Neural cell (in vitro differentiated cells): ENCODE data around the gene PLIN3. TPM values are rescaled to one million over a fixed set of nuclear protein-coding genes. Genes with fewer than 3 reads are reported as not detected.

Source experiments
- H2AFZ ChIP-seq: fragments of 200-600, 300-800 bp; sonication (generic), shearing (Covaris generic); 2 replicates; pipeline ENCODE4 v1.6.0; 2014; ENCODE audit warnings: low read depth, mild to moderate bottlenecking, antibody characterized with exemption, low read length, moderate library complexity
- H3F3A ChIP-seq: fragments of 200-600 bp; shearing (Covaris generic); 2 replicates; pipeline ENCODE4 v1.6.1; 2016; ENCODE audit warnings: mild to moderate bottlenecking, moderate library complexity, mixed read lengths, antibody characterized with exemption, low read length; ENCODE audit not compliant: insufficient read depth, poor library complexity, severe bottlenecking
- H3K27ac ChIP-seq: fragments of 200-600, 300-800 bp; sonication (generic), shearing (Covaris generic); 2 replicates; pipeline ENCODE4 v1.5.1; 2014; ENCODE audit warnings: mild to moderate bottlenecking, low read length, moderate library complexity
- H3K27me3 ChIP-seq: fragments of 300-800, 200-600 bp; sonication (generic), shearing (Covaris generic); 2 replicates; pipeline ENCODE4 v1.6.0; 2014; ENCODE audit warnings: mild to moderate bottlenecking, low read depth, low read length, moderate library complexity; ENCODE audit not compliant: insufficient read depth
- H3K36me3 ChIP-seq: fragments of 300-800, 200-600 bp; sonication (generic), shearing (Covaris generic); 2 replicates; pipeline ENCODE4 v1.5.1; 2014; ENCODE audit warnings: mild to moderate bottlenecking, antibody characterized with exemption, low read length, moderate library complexity; ENCODE audit not compliant: insufficient read depth
- H3K4me2 ChIP-seq: fragments of 300-800, 200-600 bp; sonication (generic), shearing (Covaris generic); 2 replicates; pipeline ENCODE4 v1.6.0; 2014; ENCODE audit warnings: mild to moderate bottlenecking, low read length
- H3K4me3 ChIP-seq: fragments of 300-800, 200-600 bp; sonication (generic), shearing (Covaris generic); 2 replicates; pipeline ENCODE4 v1.5.1; 2014; ENCODE audit warnings: mild to moderate bottlenecking, low read length, moderate library complexity
- H3K79me2 ChIP-seq: fragments of 200-600 bp; shearing (Covaris generic); replicated peaks from 2 replicates; pipeline ENCODE4 v1.6.0; 2014; ENCODE audit warnings: mild to moderate bottlenecking, low read length, moderate library complexity; ENCODE audit not compliant: insufficient read depth
- H3K9ac ChIP-seq: fragments of 300-800, 200-600 bp; sonication (generic), shearing (Covaris generic); 2 replicates; pipeline ENCODE4 v1.6.1; 2016; ENCODE audit warnings: mild to moderate bottlenecking, low read length, mixed read lengths
- H3K9me2 ChIP-seq: fragments of 200-600 bp; shearing (Covaris generic); 2 replicates; pipeline ENCODE4 v1.6.1; 2016; ENCODE audit warnings: mild to moderate bottlenecking, low read length, mixed read lengths; ENCODE audit not compliant: insufficient read depth
- H3K9me3 ChIP-seq: fragments of 200-600, 300-800 bp; sonication (generic), shearing (Covaris generic); 2 replicates; pipeline ENCODE4 v1.6.1; 2016; ENCODE audit warnings: mild to moderate bottlenecking, mixed run types, low read length, moderate library complexity, mixed read lengths
- H4K20me1 ChIP-seq: fragments of 200-600 bp; shearing (Covaris generic); 2 replicates; pipeline ENCODE4 v1.6.1; 2016; ENCODE audit warnings: mild to moderate bottlenecking, mixed run types; ENCODE audit not compliant: insufficient read depth
- EP300 ChIP-seq: fragments of 450-650 bp; conservative IDR thresholded peaks from 2 replicates; pipeline ENCODE4 v1.6.1; 2014; ENCODE audit warnings: antibody characterized with exemption, mild to moderate bottlenecking, moderate library complexity; ENCODE audit not compliant: poor library complexity, severe bottlenecking
- EZH2 ChIP-seq: fragments of 200-600, 300-800 bp; shearing (Covaris generic), sonication (generic); IDR thresholded peaks from 2 replicates; pipeline ENCODE4 v1.6.1; 2014; ENCODE audit warnings: antibody characterized with exemption, low read length, borderline replicate concordance, mild to moderate bottlenecking; ENCODE audit not compliant: insufficient read depth, poor library complexity, severe bottlenecking
- MXI1 ChIP-seq: fragments of 450-650 bp; conservative IDR thresholded peaks from 2 replicates; pipeline ENCODE4 v1.6.1; 2014; ENCODE audit warnings: antibody characterized with exemption, mild to moderate bottlenecking; ENCODE audit not compliant: poor library complexity, severe bottlenecking
- POLR2AphosphoS5 ChIP-seq: IDR thresholded peaks from 2 replicates; pipeline ENCODE4 v1.6.1; 2012
- RAD21 ChIP-seq: fragments of 450-650 bp; conservative IDR thresholded peaks from 2 replicates; pipeline ENCODE4 v1.6.1; 2014; ENCODE audit warnings: antibody characterized with exemption, mild to moderate bottlenecking, moderate library complexity
- SMC3 ChIP-seq: fragments of 450-650 bp; conservative IDR thresholded peaks from 2 replicates; pipeline ENCODE4 v1.6.1; 2014; ENCODE audit warnings: antibody characterized with exemption, mild to moderate bottlenecking, moderate library complexity; ENCODE audit not compliant: poor library complexity
- TAF1 ChIP-seq: IDR thresholded peaks from 2 replicates; pipeline ENCODE4 v1.6.1; 2012; ENCODE audit warnings: low read depth
- polyA minus RNA-seq: library from RNA; depleted of rRNA, polyadenylated mRNA; stranded (reverse); fragments of >200 nt; gene quantifications from 2 replicates; pipeline ENCODE4 v1.2.3, GENCODE V29; 2014
- polyA plus RNA-seq: library from polyadenylated mRNA; depleted of rRNA; stranded (reverse); fragments of >200 nt; gene quantifications from 2 replicates; pipeline ENCODE4 v1.2.3, GENCODE V29; 2014
- TF ChIP-seq, protein P1 (sequence below): IDR thresholded peaks from 2 replicates; pipeline ENCODE4 v1.6.1; 2012; ENCODE audit warnings: borderline replicate concordance
- TF ChIP-seq, protein P2 (sequence below): fragments of 450-650 bp; IDR thresholded peaks from 2 replicates; pipeline ENCODE4 v1.5.1; 2014; ENCODE audit warnings: antibody characterized with exemption, mild to moderate bottlenecking, moderate library complexity; ENCODE audit not compliant: poor library complexity, severe bottlenecking

PLIN3 gene, protein sequence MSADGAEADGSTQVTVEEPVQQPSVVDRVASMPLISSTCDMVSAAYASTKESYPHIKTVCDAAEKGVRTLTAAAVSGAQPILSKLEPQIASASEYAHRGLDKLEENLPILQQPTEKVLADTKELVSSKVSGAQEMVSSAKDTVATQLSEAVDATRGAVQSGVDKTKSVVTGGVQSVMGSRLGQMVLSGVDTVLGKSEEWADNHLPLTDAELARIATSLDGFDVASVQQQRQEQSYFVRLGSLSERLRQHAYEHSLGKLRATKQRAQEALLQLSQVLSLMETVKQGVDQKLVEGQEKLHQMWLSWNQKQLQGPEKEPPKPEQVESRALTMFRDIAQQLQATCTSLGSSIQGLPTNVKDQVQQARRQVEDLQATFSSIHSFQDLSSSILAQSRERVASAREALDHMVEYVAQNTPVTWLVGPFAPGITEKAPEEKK
- 0.71 and 1.7 TPM in 2 replicates for polyA plus RNA-seq
- 1.2 and 1.5 TPM in 2 replicates for polyA minus RNA-seq

DNA sequence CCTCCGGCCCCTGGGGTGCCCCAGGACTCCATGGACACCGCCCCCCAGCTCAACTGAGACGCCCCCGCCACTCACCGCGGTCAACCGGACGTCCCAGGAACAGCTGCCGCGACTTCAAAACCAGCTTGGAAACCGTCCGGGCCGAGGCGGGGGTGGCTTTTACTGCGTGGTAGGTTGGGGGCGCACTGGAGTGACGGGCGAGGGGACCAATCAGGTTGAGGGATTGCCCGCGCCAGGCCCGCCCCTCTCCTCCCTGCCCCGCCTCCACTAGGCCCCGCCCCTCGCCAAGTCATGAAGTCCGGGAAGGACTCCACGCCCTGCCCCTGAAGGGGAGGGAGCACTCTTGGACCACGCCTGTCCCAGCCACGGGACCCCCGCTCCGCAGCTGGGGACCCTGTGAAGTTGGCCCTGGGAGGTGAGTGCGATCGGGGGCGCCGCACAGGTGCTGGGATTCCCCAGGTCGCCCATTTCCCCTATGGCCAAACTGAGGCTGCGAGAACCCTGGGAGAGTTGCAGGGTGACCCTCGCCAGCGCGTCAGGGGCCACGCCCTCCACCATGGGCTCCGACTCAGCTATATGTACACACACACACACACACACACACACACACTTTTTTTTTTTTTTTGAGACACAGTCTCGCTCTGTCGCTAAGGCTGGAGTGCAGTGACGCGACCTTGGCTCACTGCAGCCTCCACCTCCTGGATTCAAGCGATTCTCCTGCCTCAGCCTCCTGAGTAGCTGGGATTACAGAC lies at the start of gene PLIN3:
Gene PLIN3, minus strand, starts transcription at position 134 of the 752 bp plus-strand sequence. CDS start 6,273 bp downstream, outside the sequence.
- Histone ChIP-seq H3F3A (no peaks in the 10 kb centered on the region), H3K4me3 (peak within 1 kb of the TSS; percentile 66), H4K20me1 (no peaks in the 10 kb centered on the region), H3K4me2 (peak within 1 kb of the TSS; percentile 4), H2AFZ (no peak within 1 kb of the TSS), H3K9me2 (no peaks in the 10 kb centered on the region), H3K36me3 (no peaks in the 10 kb centered on the region), H3K9ac (peak within 1 kb of the TSS; percentile 39), H3K27ac (no peak within 1 kb of the TSS), H3K9me3 (no peaks in the 10 kb centered on the region), H3K27me3 (no peaks in the 10 kb centered on the region), H3K79me2 (no peaks in the 10 kb centered on the region)
- TF ChIP-seq EP300 (no peak), EZH2 (no peak)
- TF ChIP-seq, protein P1, sequence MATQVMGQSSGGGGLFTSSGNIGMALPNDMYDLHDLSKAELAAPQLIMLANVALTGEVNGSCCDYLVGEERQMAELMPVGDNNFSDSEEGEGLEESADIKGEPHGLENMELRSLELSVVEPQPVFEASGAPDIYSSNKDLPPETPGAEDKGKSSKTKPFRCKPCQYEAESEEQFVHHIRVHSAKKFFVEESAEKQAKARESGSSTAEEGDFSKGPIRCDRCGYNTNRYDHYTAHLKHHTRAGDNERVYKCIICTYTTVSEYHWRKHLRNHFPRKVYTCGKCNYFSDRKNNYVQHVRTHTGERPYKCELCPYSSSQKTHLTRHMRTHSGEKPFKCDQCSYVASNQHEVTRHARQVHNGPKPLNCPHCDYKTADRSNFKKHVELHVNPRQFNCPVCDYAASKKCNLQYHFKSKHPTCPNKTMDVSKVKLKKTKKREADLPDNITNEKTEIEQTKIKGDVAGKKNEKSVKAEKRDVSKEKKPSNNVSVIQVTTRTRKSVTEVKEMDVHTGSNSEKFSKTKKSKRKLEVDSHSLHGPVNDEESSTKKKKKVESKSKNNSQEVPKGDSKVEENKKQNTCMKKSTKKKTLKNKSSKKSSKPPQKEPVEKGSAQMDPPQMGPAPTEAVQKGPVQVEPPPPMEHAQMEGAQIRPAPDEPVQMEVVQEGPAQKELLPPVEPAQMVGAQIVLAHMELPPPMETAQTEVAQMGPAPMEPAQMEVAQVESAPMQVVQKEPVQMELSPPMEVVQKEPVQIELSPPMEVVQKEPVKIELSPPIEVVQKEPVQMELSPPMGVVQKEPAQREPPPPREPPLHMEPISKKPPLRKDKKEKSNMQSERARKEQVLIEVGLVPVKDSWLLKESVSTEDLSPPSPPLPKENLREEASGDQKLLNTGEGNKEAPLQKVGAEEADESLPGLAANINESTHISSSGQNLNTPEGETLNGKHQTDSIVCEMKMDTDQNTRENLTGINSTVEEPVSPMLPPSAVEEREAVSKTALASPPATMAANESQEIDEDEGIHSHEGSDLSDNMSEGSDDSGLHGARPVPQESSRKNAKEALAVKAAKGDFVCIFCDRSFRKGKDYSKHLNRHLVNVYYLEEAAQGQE, result no peak

DNA sequence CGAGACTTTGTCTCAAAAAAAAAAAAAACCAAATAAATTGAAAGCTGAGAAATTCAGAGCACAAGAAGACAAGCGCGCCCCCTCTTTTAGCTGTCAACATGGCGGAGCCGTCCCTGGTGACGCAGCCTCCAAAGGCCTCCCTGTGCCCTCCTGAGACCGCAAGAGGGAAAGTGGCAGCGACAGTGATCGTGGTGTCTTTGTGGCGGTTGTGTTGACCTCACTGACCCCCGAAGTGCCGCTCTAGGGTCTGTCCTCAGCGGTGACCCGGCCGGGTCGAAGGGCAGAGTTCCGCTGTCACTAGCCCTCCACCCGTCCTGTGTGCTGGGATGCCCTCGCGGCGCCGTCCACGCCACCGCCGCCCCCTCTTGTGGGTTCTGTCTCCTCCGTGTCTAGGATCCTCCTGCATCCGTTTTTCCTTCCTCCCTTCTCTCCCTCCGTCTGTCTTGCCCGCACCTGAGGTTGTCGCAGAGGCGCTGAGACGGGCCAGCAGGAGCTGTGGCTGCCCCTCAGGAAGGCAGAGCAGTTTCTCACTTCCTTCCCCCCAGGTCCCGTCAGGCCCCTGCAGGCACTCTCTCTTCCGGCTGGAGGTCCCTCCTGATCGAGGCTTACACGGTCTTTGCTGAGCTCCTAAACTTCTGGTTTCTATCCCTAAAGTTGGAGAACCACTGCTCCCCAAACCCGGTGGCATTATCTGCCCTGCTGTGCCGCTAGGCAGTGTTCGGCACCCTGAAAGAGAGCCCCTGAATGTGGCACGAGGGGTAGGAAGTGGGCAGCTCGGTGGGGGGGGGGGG lies 49.0 kb upstream of the PLIN3 start:
- H3K4me2 ChIP-seq, result no peak overlapping the region
- H3K27me3 ChIP-seq, result no peaks in the 10 kb centered on the region
- H3K79me2 ChIP-seq, result peaks cover 13% of the 10 kb centered on the region
- no peaks in the 10 kb centered on the region for H3F3A ChIP-seq
- no peaks in the 10 kb centered on the region for H3K9me3 ChIP-seq
- H3K27ac ChIP-seq, result no peak overlapping the region
- H2AFZ ChIP-seq, result no peak overlapping the region
- no peaks in the 10 kb centered on the region for H4K20me1 ChIP-seq
- no peak overlapping the region for H3K4me3 ChIP-seq
- H3K36me3 ChIP-seq, result no peaks in the 10 kb centered on the region
- H3K9me2 ChIP-seq, result no peaks in the 10 kb centered on the region
- TF ChIP-seq, protein P2, sequence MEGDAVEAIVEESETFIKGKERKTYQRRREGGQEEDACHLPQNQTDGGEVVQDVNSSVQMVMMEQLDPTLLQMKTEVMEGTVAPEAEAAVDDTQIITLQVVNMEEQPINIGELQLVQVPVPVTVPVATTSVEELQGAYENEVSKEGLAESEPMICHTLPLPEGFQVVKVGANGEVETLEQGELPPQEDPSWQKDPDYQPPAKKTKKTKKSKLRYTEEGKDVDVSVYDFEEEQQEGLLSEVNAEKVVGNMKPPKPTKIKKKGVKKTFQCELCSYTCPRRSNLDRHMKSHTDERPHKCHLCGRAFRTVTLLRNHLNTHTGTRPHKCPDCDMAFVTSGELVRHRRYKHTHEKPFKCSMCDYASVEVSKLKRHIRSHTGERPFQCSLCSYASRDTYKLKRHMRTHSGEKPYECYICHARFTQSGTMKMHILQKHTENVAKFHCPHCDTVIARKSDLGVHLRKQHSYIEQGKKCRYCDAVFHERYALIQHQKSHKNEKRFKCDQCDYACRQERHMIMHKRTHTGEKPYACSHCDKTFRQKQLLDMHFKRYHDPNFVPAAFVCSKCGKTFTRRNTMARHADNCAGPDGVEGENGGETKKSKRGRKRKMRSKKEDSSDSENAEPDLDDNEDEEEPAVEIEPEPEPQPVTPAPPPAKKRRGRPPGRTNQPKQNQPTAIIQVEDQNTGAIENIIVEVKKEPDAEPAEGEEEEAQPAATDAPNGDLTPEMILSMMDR, result no peak
- TF ChIP-seq TAF1, result no peak
- TF ChIP-seq RAD21, result no peak
- no peak for TF ChIP-seq EZH2
- TF ChIP-seq EP300, result no peak
- TF ChIP-seq POLR2AphosphoS5, result no peak
- no peak for TF ChIP-seq MXI1
- TF ChIP-seq SMC3, result no peak
- TF ChIP-seq, protein P1, result no peak
- no peak overlapping the region for H3K9ac ChIP-seq
